CD4-positive, alpha-beta T cell treated with Interleukin-2 at 100 ng/mL for 4 hours (primary cell): ENCODE results near the gene CALY.
"Not testable (repeated sequence)": the region's sequence is repeated elsewhere in the genome, so short reads cannot be mapped to it uniquely, and the experiment has no call there.

Experiments used
- DNase-seq: peaks from one replicate; pipeline ENCODE4 v3.0.0-alpha.2; 2020; ENCODE audit warnings: low spot score

The CALY gene

GRCh38 chr10:133329491-133330202, 7.0 kb downstream of the CALY start:
- DNase-seq: peak; percentile 88

DNA sequence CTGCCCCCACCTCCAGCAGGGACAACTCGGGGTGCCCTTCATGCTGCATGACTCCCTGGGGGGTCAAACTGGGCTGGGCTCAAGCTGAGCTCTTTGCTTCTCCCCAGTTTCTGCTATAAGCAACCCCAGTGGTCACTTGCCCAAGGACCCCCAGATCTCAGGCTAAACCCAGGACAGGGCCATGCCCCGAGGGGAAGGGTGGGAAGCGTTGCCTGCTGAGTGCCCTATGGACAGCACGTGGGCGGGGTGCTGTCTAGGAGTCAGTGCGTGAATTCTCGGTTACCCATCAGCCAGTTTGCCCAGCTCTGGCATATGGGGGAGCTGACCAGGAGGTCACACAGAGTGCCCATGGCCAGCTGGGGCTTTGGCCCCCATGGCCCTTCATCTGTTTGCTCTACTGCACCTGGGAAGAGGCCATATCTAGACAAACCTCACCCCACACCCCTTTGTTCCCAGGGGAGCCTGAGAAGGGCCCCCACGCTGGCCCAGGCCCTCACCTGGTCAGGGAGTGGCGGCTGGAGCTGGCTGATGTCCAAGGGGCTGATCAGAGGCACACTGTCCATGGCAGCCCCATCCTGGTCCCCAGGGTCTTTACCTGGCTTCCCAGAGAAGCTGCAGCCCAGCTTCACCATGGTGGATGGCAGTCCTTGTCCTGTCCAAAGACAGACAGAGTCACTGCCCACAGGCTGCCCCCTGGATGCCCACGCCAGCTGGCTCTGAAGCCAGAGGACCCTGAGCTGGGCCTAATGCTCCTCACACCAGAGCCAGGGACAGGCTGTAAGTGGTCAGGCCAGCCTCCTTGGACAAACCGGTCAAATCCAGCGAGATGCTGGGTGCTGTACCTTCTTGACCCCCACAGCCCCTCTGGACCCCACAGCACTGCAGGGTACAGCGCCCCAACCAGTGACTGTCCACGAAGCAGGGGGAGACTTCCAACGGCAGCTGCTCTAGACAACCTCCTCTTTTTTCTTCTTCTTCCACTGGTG, 8.0 kb downstream of the CALY start:
- DNase-seq: no peak

DNA sequence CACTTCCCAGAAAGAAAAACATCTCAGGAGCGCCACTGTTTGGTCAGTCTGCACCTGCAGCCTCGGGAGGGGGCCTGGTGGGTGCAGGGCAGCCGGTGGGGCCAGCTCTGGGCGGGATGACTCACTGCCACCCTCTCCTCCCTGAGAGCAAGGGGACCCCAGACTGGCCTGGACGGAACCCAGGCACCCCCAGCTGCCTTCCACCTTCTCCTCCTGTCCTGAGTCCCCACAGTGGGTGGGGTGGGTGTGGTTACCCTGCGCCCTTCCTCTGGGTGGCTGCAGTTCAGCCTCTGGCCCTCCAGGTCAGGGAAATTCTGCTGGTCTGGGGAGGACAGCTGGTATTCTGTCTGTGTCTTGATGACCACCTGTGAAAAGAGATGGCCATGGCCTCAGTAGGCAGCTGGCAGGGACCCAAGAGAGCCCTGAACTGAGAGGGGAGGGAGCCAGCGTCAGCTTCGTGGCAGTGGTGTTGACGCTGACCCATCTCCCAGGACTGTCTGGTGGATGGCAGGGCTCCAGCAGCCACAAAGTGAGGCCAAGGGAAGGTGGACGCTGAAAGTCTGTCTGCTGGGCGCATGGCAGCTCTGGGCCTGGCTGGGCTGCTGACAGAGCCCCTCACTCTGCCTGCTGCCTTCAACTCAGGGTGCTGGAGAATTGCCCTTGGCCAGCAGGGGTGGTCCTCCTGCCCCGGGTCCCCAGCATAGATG, 8.9 kb downstream of the CALY start:
- DNase-seq: no peak

- DNase-seq: no peak
Measured at GRCh38 chr10:133326745-133327650, 9.7 kb downstream of the CALY start.

- DNase-seq: no peak
Measured at GRCh38 chr10:133326223-133326551, 10.5 kb downstream of the CALY start.

- no peak for DNase-seq
Measured at GRCh38 chr10:133325440-133326222, 11.1 kb downstream of the CALY start.

DNA sequence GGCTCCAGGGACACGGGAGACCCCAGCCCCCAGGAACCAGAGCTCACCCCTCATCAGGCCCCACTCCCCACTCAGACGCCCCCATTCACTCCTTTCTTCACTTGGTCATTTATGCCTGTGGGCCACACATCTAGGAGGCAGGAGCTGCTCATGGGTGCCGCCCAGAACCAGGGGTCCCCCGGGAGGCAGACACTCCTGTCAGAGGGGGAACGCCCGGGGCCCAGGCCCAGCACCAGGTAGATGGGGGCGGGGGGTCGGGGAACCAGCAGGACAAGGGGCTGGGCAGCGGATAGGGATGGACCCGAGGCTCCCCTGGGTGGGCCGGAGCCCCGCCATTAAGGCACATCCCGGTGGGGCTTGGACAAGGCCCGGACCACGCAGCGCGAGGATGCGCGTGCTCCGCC, 11.8 kb downstream of the CALY start:
- DNase-seq: no peak

GRCh38 chr10:133324198-133324792, 12.4 kb downstream of the CALY start:
- DNase-seq: peak; percentile 63

DNA sequence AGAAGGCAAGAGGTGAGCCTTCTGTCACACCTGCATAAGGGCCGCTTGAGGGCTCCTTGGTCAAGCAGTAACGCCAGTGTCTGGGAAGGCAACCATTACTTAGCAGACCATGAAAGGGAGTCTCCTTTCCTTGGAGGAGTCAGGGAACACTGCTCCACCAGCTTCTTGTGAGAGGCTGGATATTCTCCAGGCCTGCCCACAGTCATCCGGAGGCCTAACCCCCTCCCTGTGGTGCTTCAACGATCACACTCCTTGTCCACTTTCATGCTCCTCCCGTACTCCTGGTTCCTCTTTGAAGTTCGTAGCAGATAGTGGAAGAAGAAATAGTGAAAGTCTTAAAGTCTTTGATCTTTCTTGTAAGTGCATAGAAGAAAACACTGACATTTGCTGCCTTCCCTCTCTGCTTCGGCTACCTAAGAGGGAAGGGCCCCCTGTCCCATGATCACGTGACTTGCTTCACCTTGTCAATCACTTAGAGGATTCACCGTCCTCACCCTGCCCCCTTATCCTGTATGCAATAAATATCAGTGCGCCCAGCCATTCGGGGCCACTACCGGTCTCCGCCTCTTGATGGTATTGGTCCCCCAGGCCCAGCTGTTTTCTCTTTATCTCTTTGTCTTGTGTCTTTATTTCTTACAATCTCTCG, 14.5 kb downstream of the CALY start:
- not testable (repeated sequence) for DNase-seq

GRCh38 chr10:133320852-133321422, 15.8 kb downstream of the CALY start:
- not testable (repeated sequence) for DNase-seq

DNA sequence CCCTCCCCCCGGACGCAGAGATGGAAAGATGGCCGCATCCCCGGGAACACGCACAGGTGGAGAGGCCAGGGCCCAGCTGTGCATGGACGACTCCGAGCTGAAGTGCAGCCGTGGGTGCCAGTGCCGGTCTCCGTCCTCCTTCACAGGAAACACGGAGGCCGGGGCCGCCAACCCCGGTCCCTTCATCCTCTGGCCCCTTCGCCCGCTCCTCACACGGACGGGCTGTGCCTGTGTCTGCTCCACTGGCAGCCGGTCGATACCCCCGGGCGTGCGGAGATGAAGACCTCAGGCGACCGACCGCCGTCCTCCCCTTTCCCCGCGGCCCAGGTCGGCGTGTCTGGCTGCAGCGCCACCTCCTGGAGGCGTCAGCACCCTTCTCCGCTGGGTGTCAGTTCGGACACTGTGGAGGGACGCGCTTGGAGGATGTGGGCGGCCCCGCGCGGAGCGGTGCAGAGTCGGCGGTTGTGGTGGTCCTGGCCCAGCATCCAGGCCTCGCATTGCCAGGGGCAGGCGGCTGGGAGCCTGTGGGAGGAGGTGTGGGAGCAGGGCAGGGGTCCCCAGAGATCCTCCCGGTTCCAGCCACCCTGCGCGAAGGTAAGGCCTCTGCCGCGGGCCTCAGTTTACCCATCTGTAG, 18.1 kb downstream of the CALY start:
- DNase-seq: peak; percentile 73

DNA sequence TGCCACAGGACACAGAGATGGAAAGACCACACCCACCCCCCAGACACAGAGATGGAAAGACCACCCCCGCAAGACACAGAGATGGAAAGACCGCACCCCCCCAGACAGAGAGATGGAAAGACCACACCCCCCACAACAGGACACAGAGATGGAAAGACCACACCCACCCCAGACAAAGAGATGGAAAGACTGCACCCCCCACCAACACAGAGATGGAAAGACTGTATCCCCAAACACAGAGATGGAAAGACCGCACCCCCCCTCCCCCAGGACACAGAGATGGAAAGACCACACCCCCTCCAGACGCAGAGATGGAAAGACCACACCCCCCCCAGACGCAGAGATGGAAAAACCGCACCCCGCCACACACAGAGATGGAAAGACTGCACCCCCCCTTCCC, 20.0 kb downstream of the CALY start:
- no peak for DNase-seq

DNA sequence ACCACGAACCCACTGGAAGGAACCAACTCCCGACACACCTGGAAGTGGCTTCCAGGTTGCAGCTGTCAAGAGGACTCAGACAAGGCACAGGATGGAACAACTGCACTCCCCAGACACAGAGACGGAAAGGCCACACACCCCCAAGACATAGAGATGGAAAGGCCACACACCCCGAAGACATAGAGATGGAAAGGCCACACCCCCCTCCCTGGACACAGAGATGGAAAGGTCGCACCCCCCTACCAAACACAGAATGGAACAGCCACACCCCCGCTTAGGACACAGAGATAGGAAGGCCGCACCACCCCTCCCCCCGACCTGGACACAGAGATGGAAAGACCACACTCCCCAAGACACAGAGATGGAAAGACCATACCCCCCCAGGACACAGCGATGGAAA, 20.4 kb downstream of the CALY start:
- no peak for DNase-seq

DNA sequence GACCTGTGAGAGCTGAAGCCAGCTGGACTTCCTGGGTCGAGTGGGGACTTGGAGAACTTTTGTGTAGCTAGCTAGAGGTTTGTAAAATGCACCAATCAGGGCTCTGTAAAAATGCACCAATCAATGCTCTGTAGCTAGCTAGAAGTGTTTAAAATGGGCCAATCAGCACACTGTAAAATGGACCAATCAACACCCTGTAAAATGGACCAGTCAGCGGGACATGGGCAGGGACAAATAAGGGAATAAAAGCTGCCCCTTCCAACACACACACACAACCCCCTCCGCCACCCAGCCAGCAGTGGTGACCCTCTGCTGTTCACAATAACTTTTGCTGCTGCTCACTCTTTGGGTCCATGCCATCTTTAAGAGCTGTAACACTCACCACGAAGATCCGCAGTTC, 20.8 kb downstream of the CALY start:
- DNase-seq: no peak

DNA sequence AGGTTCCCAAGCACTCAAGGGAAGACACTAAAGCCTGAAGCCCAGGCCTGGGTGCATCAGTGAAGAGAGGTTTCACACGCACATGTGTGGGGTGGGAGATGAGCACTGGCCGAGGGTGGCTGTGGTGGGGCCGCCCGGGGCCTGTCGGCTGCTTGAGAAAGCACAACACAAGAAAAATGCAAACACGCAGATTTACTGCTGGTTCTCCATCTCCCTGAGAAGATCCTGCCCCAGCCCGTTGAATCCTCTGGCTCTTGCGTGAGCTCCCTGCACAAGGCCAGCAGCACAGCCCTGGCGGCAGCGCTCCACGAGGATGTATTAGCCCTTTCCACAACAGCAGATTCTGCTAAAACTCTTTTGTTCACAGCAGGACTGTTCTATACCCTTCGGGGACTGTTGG, 21.8 kb downstream of the CALY start:
- DNase-seq: no peak

DNA sequence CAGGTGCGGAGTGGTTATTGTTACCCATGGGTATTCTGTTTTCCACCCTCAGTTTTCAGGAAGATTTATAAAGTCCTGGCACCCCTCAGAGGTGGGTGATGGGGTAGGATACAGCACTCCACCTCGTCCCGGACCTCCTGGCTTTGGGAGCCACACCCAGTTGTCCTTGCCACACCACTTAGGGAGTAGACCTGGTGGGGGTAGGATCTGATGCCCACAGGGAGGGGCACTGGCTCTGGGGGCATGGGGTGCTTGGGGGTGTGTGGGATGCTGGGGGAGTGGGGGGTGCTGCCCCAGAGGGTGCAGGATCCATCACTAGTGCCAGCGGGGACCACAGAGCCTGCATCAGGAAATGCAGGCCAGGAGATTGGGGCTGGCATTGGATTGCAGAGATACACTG, 23.5 kb downstream of the CALY start:
- no peak for DNase-seq

GRCh38 chr10:133312769-133313145, 23.9 kb downstream of the CALY start:
- DNase-seq: no peak

DNA sequence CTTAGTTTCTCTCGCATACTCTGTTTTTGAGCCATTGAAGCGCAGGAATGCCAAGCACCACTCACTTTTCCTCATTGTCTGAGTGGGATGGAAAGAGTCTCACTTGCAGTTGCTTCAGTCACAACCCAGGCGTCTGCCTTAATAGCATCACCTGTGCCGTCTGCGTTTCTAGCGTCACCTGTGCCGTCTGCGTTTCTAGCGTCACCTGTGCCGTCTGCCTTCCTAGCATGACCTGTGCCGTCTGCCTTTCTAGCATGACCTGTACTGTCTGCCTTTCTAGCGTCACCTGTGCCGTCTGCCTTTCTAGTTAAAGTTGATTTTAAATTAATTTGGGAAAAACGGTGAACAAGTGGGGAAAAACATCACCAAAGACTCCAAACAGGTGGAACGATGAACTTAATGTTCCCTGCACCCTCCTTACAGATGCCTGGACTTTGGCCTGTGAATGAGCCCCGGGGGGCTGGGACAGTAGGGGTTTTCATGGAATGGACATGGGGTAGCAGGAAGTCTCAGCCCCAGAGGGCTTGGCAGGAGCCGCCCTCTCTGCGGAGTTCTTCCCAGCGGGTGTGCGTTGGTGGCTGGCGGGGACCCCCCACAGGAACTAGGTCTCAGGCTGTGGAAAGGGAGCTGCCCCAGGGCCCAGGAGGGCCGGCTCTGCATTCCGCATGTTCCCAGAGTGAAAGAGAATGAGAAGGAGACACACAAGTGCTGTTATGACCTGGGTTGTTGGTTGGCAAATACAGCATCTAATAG, 24.5 kb downstream of the CALY start:
- no peak for DNase-seq
